Measurements from ENCODE around the gene RPL27A.

The RPL27A gene

GRCh38 chr11:8723711-8724110 is 41.1 kb downstream of the RPL27A start:
- DNase-seq: no peak

GRCh38 chr11:8724682-8725081 is 42.1 kb downstream of the RPL27A start:
- DNase-seq: no peak

- no peak for DNase-seq
Observed at GRCh38 chr11:8726395-8726794, 43.8 kb downstream of the RPL27A start.

GRCh38 chr11:8728563-8728962 is 46.0 kb downstream of the RPL27A start:
- DNase-seq: no peak

- DNase-seq: no peak
Observed at GRCh38 chr11:8729067-8729466, 46.5 kb downstream of the RPL27A start.

- no peak for DNase-seq
Observed at GRCh38 chr11:8729837-8730696, 47.5 kb downstream of the RPL27A start.

- no peak for DNase-seq
Observed at GRCh38 chr11:8730697-8731020, 48.1 kb downstream of the RPL27A start.

- no peak for DNase-seq
Observed at GRCh38 chr11:8731647-8732323, 49.2 kb downstream of the RPL27A start.

- DNase-seq: no peak
Observed at GRCh38 chr11:8732324-8732670, 49.7 kb downstream of the RPL27A start.

GRCh38 chr11:8732748-8733241 is 50.2 kb downstream of the RPL27A start:
- no peak for DNase-seq

GRCh38 chr11:8733852-8734251 is 51.3 kb downstream of the RPL27A start:
- DNase-seq: no peak

- no peak for DNase-seq
Observed at GRCh38 chr11:8735094-8735493, 52.5 kb downstream of the RPL27A start.

- no peak for DNase-seq
Observed at GRCh38 chr11:8739309-8739793, 56.8 kb downstream of the RPL27A start.
